Activated CD4-positive, alpha-beta T cell treated with anti-CD3 and anti-CD28 coated beads for 36 hours (primary cell): ENCODE results near the gene CENPO. TPM values are rescaled to one million over a fixed set of nuclear protein-coding genes. Genes with fewer than 3 reads are reported as not detected.

Experiments used
- ATAC-seq: fragments of 200-7000 bp; cut with Tn5 transposase; one replicate; pipeline ENCODE4 v1.10.0; 2021; ENCODE audit warnings: mild to moderate bottlenecking, moderate library complexity
- CTCF ChIA-PET: fragments of 350-600 bp; sonication (Branson Sonifier 250); formaldehyde crosslinking; loops from one replicate; lab custom pipeline; 2021; ENCODE audit warnings: antibody characterized with exemption; lab: Charles Lee
- POLR2A ChIA-PET: fragments of 350-600 bp; sonication (Branson Sonifier 250); formaldehyde crosslinking; loops from one replicate; lab custom pipeline; 2021; ENCODE audit warnings: antibody characterized with exemption, inconsistent platforms; lab: Charles Lee
- DNase-seq: peaks from one replicate; pipeline ENCODE4 v3.0.0-alpha.2; 2020
- H3K27ac Mint-ChIP-seq: one replicate; pipeline ENCODE4 v1.8.0; 2021; ENCODE audit warnings: mixed read lengths
- H3K27me3 Mint-ChIP-seq: one replicate; pipeline ENCODE4 v1.8.0; 2021; ENCODE audit warnings: mixed read lengths
- H3K36me3 Mint-ChIP-seq: one replicate; pipeline ENCODE4 v1.8.0; 2021; ENCODE audit warnings: low read depth, mixed read lengths
- H3K4me1 Mint-ChIP-seq: one replicate; pipeline ENCODE4 v1.8.0; 2021; ENCODE audit warnings: mixed read lengths
- H3K4me3 Mint-ChIP-seq: one replicate; pipeline ENCODE4 v1.8.0; 2021; ENCODE audit warnings: mild to moderate bottlenecking, moderate library complexity, mixed read lengths
- H3K9me3 Mint-ChIP-seq: one replicate; pipeline ENCODE4 v1.8.0; 2021; ENCODE audit warnings: low read depth, mixed read lengths
- intact Hi-C, 2 experiments: fragments of 100-400 bp; cut with DNase I in 1 of 2; cut with micrococcal nuclease in 1 of 2; formaldehyde crosslinking; loops; one replicate each; pipeline versions ENCODE4 v1.14.2 to v1.15.1; 2022 to 2024; cut with DNase I, micrococcal nuclease
- total RNA-seq, 2 experiments: library from RNA; stranded (reverse); gene quantifications; one replicate each; pipeline ENCODE4 v1.2.3, GENCODE V29; 2021

CENPO gene
- total RNA-seq, 2 experiments from 2014 or later: 42.4 to 42.7 TPM

- no peak overlapping the region for H3K4me3 Mint-ChIP-seq
- CTCF ChIA-PET: no interaction called here
- no peaks in the 10 kb centered on the region for H3K4me1 Mint-ChIP-seq
- no peak for ATAC-seq
- no peak overlapping the region for H3K27ac Mint-ChIP-seq
- DNase-seq: no peak
- H3K9me3 Mint-ChIP-seq: no peaks in the 10 kb centered on the region
- intact Hi-C loops: no loop called here
- H3K27me3 Mint-ChIP-seq: no peaks in the 10 kb centered on the region
- H3K36me3 Mint-ChIP-seq: peaks cover 54% of the 10 kb centered on the region
- POLR2A ChIA-PET: no interaction called here
These were observed 21.3 kb downstream of the CENPO start for GRCh38 chr2:24814516-24814915.

GRCh38 chr2:24815171-24815570, 21.9 kb downstream of the CENPO start:
- Mint-ChIP-seq H3K27ac (no peak overlapping the region), H3K36me3 (peaks cover 58% of the 10 kb centered on the region), H3K27me3 (no peaks in the 10 kb centered on the region), H3K9me3 (no peaks in the 10 kb centered on the region), H3K4me3 (no peak overlapping the region), H3K4me1 (no peaks in the 10 kb centered on the region)
- POLR2A ChIA-PET: no interaction called here
- intact Hi-C loops: no loop called here
- no peak for DNase-seq
- no peak for ATAC-seq
- CTCF ChIA-PET: no interaction called here

GRCh38 chr2:24816404-24816803, 23.2 kb downstream of the CENPO start:
- Mint-ChIP-seq H3K36me3 (peaks cover 68% of the 10 kb centered on the region), H3K4me3 (no peak overlapping the region), H3K27me3 (no peaks in the 10 kb centered on the region), H3K27ac (no peak overlapping the region), H3K9me3 (no peaks in the 10 kb centered on the region), H3K4me1 (no peaks in the 10 kb centered on the region)
- ChIA-PET CTCF (interaction anchor here (0.6 kb wide), 1 partner anchor 13 kb away, joined by 4 read pairs; no protein-coding TSS in a partner anchor), POLR2A (no interaction called here)
- intact Hi-C loops: no loop called here
- DNase-seq (no peak), ATAC-seq (no peak)

- ATAC-seq (no peak), DNase-seq (no peak)
- H3K4me3 Mint-ChIP-seq: no peak overlapping the region
- H3K36me3 Mint-ChIP-seq: peaks cover 68% of the 10 kb centered on the region
- POLR2A ChIA-PET: no interaction called here
- no peaks in the 10 kb centered on the region for H3K4me1 Mint-ChIP-seq
- H3K27me3 Mint-ChIP-seq: no peaks in the 10 kb centered on the region
- H3K27ac Mint-ChIP-seq: no peak overlapping the region
- intact Hi-C loops: no loop called here
- CTCF ChIA-PET: interaction anchor here (0.6 kb wide), 1 partner anchor 13 kb away, joined by 4 read pairs; no protein-coding TSS in a partner anchor
- H3K9me3 Mint-ChIP-seq: no peaks in the 10 kb centered on the region
These were observed 23.7 kb downstream of the CENPO start for GRCh38 chr2:24816884-24817283.

- no peak overlapping the region for H3K4me3 Mint-ChIP-seq
- DNase-seq: no peak
- no peaks in the 10 kb centered on the region for H3K9me3 Mint-ChIP-seq
- POLR2A ChIA-PET: no interaction called here
- H3K4me1 Mint-ChIP-seq: no peaks in the 10 kb centered on the region
- intact Hi-C loops: no loop called here
- CTCF ChIA-PET: interaction anchor here (0.7 to 2.1 kb wide), 5 partner anchors 9 to 409 kb away, joined by 3 to 13 read pairs (median 3); no protein-coding TSS in a partner anchor
- H3K36me3 Mint-ChIP-seq: peaks cover 64% of the 10 kb centered on the region
- no peak for ATAC-seq
- peak overlapping the region; percentile 55 for H3K27ac Mint-ChIP-seq
- no peaks in the 10 kb centered on the region for H3K27me3 Mint-ChIP-seq
These were observed 25.5 kb downstream of the CENPO start for GRCh38 chr2:24818721-24819167.

- Mint-ChIP-seq H3K9me3 (no peaks in the 10 kb centered on the region), H3K4me3 (no peak overlapping the region), H3K4me1 (no peaks in the 10 kb centered on the region), H3K27ac (no peak overlapping the region), H3K36me3 (peaks cover 67% of the 10 kb centered on the region), H3K27me3 (no peaks in the 10 kb centered on the region)
- no peak for DNase-seq
- no peak for ATAC-seq
- intact Hi-C loops: no loop called here
- POLR2A ChIA-PET: no interaction called here
- CTCF ChIA-PET: interaction anchor here (0.5 to 2.1 kb wide), 5 partner anchors 8 to 410 kb away, joined by 3 to 13 read pairs (median 3); no protein-coding TSS in a partner anchor
These were observed 26.4 kb downstream of the CENPO start for GRCh38 chr2:24819442-24820174.

- Mint-ChIP-seq H3K4me1 (no peaks in the 10 kb centered on the region), H3K36me3 (peaks cover 72% of the 10 kb centered on the region), H3K4me3 (no peak overlapping the region), H3K9me3 (no peaks in the 10 kb centered on the region), H3K27ac (no peak overlapping the region), H3K27me3 (no peaks in the 10 kb centered on the region)
- intact Hi-C loops: no loop called here
- DNase-seq: no peak
- ChIA-PET CTCF (interaction anchor here (0.5 to 0.6 kb wide), 2 partner anchors 60 to 410 kb away, joined by 3 to 4 read pairs; no protein-coding TSS in a partner anchor), POLR2A (no interaction called here)
- ATAC-seq: no peak
These were observed 26.9 kb downstream of the CENPO start for GRCh38 chr2:24820175-24820513.

GRCh38 chr2:24820598-24821432, 27.6 kb downstream of the CENPO start:
- DNase-seq (no peak), ATAC-seq (no peak)
- H3K9me3 Mint-ChIP-seq: no peaks in the 10 kb centered on the region
- peaks cover 3% of the 10 kb centered on the region for H3K4me1 Mint-ChIP-seq
- intact Hi-C loops: no loop called here
- ChIA-PET CTCF (interaction anchor here (0.6 to 0.9 kb wide), 2 partner anchors 124 to 410 kb away, joined by 3 read pairs; no protein-coding TSS in a partner anchor), POLR2A (no interaction called here)
- H3K4me3 Mint-ChIP-seq: no peak overlapping the region
- H3K27me3 Mint-ChIP-seq: no peaks in the 10 kb centered on the region
- no peak overlapping the region for H3K27ac Mint-ChIP-seq
- H3K36me3 Mint-ChIP-seq: peaks cover 71% of the 10 kb centered on the region

GRCh38 chr2:24821433-24821891, 28.2 kb downstream of the CENPO start:
- no peak for ATAC-seq
- Mint-ChIP-seq H3K4me3 (no peak overlapping the region), H3K27ac (no peak overlapping the region), H3K27me3 (no peaks in the 10 kb centered on the region), H3K4me1 (peaks cover 10% of the 10 kb centered on the region), H3K36me3 (peaks cover 69% of the 10 kb centered on the region), H3K9me3 (no peaks in the 10 kb centered on the region)
- POLR2A ChIA-PET: no interaction called here
- DNase-seq: no peak
- CTCF ChIA-PET: interaction anchor here (0.8 to 0.9 kb wide), 2 partner anchors 9 to 123 kb away, joined by 3 read pairs; no protein-coding TSS in a partner anchor
- intact Hi-C loops: no loop called here

- no peak overlapping the region for H3K4me3 Mint-ChIP-seq
- no peak for ATAC-seq
- intact Hi-C loops: no loop called here
- H3K9me3 Mint-ChIP-seq: no peaks in the 10 kb centered on the region
- POLR2A ChIA-PET: no interaction called here
- no peak overlapping the region for H3K27ac Mint-ChIP-seq
- H3K27me3 Mint-ChIP-seq: no peaks in the 10 kb centered on the region
- H3K4me1 Mint-ChIP-seq: peaks cover 17% of the 10 kb centered on the region
- CTCF ChIA-PET: interaction anchor here (0.7 to 0.8 kb wide), 2 partner anchors 9 to 338 kb away, joined by 3 read pairs; no protein-coding TSS in a partner anchor
- H3K36me3 Mint-ChIP-seq: peaks cover 65% of the 10 kb centered on the region
- no peak for DNase-seq
These were observed 29.0 kb downstream of the CENPO start for GRCh38 chr2:24822049-24822706.

- intact Hi-C loops: loop anchor here in 1 of 2 experiments (2.0 kb wide), 1 partner anchor 211 kb away; no protein-coding TSS in a partner anchor
- H3K36me3 Mint-ChIP-seq: peaks cover 58% of the 10 kb centered on the region
- POLR2A ChIA-PET: no interaction called here
These were observed 30.9 kb downstream of the CENPO start for GRCh38 chr2:24824071-24824588.

More at GRCh38 chr2:24824071-24824588, 30.9 kb downstream of the CENPO start:
- no peaks in the 10 kb centered on the region for H3K9me3 Mint-ChIP-seq
- peaks cover 20% of the 10 kb centered on the region for H3K4me1 Mint-ChIP-seq
- ATAC-seq: no peak
- no peak overlapping the region for H3K27ac Mint-ChIP-seq
- no peak overlapping the region for H3K4me3 Mint-ChIP-seq
- no peak for DNase-seq
- no peaks in the 10 kb centered on the region for H3K27me3 Mint-ChIP-seq
- CTCF ChIA-PET: interaction anchor here (1.0 to 1.3 kb wide), 3 partner anchors 11 to 413 kb away, joined by 4 read pairs; no protein-coding TSS in a partner anchor
